ENCODE measurements around the gene FMNL3.
A peak's percentile ranks its signal among the peaks of the same experiment; 100 is the strongest.

The FMNL3 gene

DNA sequence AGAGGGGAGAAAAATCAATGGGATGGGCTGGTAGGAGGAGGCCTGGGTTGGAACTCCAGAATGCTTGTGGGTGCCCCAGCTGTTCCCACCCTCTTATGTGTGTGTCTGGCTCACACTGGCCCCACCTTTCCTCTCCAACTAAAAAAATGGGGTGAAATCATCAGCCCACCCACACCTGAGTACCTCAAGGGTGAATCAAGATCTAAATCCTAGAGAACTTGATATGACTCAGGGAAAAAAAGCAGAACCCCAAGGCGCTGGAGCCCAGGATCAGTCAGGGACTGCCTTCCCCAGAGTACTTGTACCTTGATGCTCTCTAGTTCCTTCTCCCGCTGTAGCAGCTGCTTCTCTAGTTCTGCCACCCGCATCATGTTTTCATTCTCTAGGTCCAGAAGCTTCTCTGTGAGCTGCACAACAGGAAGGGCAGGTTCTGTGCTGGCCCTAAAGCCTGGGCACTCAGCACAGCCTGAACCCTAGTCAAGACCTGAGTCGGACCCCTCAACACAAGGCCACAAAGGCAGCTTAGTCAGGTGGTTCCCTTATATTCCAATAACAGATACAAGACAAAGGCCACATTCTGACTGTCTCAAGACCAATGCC, 54.2 kb downstream of the FMNL3 start:
- DNase-seq (ENCODE audit: low read depth in 4 of 4, low spot score in 1 of 4): no peak

DNA sequence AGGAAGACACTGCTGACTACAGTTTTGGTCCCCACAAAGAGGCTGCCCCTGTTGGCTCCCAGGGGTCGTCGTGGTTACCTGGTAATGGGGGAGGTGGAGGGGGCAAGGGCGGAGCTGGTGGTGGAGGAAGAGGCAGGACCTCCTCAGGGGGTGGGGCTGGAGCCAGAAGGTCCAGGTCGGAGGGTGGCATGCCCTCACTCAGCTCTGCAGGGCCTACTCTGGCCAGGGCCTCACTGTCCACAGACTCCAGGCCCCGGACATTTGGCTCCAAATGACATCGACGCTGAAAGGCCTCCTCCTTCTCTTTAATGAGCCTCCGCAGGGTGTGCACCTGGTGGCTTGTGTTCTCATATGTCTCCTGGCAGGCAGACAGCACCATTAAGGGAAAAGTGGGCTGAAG, 55.4 kb downstream of the FMNL3 start:
- DNase-seq (ENCODE audit: low read depth in 4 of 4, low spot score in 1 of 4): no peak

DNA sequence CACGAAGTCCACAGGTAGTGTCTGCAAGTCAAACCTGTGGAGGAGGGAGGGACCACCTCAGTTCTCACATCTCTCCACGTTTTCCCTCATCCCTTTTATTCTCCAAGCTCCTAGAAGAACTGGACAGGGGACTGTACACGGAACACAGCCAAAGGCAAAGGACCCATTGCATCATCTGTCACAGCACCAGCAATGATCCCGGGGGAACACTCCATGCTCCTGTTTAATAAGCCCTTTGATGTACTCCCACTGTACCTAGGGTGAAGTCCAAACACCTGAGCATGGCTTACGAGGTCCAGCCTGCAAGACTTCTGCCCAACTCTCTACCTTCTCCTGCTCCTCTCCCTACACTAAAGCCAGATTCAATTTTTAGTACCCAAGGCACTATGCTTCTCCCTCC, 57.3 kb downstream of the FMNL3 start:
- no peak for DNase-seq (ENCODE audit: low read depth in 4 of 4, low spot score in 1 of 4)

DNA sequence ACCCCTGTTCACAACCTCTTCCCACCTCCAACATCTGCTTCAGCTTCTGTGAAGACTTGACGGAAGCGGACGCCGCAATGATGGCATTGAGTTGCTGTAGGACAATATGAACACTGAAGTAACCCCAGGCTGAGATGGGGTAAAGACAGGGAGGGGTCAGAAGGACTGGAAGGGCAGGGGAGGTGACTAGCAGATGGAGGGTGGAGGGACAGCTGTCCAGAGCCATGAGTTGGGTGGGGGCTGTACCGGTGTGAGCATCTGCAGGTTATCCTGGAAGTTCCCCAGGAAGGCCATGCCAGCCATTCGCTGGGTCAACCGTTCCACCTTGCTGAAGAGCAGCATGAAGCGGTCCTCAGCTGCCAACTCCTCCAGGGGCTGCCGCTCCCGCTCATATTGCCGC, 57.8 kb downstream of the FMNL3 start:
- no peak for DNase-seq (ENCODE audit: low read depth in 4 of 4, low spot score in 1 of 4)

DNA sequence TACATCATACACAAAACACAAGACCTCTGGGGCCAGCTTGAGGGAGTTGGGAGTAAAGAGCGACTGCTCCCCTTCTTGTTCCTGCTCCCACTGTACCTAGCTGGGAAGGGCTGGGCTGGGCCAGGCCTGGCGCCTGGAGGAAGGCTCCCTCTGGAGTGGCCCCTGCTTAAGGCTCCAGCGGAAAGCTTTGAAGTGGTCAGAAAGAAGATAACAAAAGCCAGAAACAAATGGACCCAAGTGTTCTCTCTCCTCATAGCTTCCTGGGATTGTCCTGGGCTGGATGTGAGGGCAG, 58.5 kb downstream of the FMNL3 start:
- DNase-seq (ENCODE audit: low read depth in 4 of 4, low spot score in 1 of 4): no peak

DNA sequence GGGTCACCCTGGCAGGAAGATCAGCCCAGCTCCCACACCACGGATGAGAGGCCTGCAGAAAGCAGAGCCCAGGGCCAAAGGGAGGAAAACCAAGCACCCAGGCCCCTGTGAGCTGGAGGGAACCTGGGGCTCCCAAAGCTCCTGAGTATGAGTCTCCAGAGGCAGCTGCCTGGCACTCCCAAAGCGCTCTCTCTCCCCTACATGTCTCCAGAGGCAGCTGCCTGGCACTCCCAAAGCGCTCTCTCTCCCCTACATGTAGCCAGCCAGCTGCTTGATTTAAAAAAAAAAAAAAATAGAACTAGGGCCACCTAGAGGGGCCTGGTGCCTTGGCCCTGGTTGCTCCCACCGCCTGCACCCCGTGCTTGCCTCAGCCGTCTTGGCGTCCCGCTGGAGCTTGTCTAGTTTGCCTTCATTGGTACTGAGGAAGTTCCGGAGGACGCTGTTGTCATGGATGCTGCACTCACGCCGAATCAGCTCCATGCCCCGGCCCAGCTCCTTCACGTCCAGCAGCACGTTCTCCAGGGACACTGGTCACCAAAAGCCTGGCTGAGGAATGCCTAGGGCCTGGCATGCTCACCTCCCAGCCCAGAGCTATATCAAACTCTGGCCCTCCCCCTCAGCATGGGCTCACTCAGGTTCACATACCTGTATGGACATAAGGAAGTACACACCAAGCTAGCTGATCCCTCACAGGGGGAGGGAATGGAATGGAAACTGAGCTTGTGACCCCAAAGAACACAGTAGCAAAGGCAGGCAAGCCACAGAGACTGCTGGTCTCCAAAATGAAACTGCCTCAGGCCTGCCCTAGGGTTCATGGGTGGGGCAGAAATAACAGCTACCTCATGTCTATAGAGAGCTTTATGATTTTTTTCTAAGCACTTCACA, 59.1 kb downstream of the FMNL3 start:
- DNase-seq (ENCODE audit: low read depth in 4 of 4, low spot score in 1 of 4): no peak

DNA sequence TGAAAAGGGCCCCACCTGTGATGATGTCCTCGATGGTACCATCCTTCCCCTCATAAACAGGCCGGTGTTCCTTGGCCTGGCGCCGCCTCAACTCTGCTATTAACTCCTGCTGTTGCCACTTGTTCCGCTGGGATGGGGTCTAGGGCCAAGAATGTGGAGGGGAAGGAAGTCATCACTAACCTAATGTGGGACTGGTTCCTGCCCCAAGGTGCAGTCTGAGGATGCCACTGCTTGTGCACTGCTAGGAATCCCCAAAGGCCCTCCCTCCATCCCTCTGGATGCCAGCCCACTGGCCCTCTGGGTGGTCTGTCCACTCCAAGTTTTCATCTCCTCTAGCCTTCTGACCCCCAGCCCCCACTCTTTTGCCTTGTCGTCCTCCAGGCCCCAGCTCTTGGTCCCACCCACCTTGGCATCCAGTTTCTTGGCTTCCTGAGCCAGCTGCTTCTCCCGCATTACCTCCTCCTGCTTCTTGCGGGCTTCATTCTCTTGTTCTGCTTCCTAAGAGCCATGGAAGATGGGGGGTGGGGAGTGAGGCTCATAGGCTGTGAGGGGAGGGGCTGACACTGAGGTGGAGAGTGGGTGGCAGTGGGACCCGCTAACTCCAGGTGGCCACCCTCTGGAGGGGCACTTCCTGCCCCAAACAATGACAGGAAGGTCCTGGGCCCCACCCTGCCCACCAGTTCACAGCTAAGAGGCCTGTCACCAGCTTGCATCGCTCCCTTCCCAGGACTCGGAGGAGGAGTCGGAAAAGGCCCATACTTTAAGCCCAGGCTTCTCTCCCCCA, 60.1 kb downstream of the FMNL3 start:
- DNase-seq (ENCODE audit: low read depth in 4 of 4, low spot score in 1 of 4): no peak

DNA sequence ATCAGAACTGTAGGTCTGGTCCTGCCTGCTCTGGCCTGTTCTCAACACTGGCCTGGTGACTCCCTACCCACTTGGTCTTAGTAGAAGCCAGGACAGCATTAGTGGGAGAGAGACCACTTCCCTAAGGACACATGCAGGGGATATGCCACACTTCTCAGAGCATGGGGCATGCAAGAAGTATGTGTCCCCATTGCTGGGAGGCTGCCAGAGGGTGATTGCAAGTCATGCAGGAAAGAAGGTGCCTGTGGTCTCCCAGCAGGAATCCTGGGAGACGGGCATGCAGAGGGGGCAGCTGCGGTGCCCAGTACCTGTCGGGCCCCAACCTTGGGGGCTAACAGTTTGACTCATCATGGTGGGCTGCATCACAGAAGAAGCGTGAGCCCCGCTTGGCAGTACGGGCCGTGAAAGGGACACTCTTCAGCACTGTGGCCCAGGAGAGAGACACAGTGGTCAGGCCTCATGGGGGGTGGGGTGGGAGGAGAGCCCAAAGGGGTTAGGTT, 60.8 kb downstream of the FMNL3 start:
- DNase-seq (ENCODE audit: low read depth in 4 of 4, low spot score in 1 of 4): no peak

DNA sequence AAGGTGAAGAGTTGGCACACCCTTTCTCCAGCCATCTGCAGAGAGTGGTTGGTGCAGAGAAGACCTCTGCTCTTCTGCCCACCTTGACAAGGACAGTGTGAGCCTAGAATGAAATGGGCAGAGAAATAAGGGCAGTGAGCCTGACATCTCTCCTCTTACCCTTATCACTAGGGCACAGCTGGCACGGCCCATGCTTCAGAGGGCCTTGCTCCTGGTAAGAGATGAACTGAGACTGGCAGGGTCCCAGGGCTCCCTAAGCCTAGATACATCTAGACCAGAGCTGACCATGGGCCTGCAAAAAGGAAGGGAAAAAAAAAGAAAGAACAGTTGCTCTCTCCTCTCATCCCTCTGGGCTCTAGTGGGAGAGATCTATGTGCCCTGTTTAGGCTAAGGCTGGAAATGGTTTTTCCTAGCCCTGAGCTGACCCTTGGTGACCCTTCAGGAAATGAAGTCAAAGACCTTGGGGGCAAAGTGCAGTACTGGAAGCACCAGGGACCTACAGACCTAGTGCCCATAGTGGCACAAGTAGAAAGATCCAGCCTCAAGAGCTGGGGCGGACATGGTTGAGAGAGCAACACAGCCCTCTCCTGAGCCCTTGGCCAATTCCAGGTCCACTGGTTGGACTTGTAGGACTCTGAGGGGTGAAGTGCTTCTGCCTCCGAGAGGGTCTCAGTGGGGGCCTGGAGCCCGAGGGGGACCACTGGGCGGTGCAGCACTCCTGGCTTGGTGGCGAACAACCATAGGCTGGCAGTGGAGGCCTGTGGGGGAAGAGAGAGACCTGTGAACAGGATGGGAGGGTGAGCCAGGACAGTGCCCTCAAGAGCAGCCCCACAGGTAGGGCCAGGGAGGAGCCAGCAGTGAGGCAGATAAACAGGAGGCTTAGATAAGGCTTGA, 61.8 kb downstream of the FMNL3 start:
- DNase-seq (ENCODE audit: low read depth in 4 of 4, low spot score in 1 of 4): no peak

DNA sequence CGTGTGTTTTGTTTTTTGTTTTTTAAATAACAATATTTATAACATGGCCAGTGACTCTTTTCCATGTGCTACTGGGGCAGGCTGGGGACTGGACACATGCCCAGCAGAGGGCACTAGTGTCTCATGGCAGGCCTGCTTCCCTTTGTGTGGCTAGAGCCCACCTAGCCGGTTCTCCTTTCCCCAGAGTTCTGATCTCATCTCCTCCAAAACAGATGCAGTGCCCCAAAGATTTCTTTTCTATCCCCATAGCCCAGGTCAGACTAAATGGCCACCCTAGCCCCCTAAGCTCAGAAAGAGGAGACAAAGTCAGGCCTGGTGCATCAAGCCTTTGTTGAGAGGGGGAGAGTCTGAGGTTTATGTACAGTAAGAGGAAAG, 62.6 kb downstream of the FMNL3 start:
- DNase-seq (ENCODE audit: low read depth in 4 of 4, low spot score in 1 of 4): peak; percentile 56 to 69 (median 65)

DNA sequence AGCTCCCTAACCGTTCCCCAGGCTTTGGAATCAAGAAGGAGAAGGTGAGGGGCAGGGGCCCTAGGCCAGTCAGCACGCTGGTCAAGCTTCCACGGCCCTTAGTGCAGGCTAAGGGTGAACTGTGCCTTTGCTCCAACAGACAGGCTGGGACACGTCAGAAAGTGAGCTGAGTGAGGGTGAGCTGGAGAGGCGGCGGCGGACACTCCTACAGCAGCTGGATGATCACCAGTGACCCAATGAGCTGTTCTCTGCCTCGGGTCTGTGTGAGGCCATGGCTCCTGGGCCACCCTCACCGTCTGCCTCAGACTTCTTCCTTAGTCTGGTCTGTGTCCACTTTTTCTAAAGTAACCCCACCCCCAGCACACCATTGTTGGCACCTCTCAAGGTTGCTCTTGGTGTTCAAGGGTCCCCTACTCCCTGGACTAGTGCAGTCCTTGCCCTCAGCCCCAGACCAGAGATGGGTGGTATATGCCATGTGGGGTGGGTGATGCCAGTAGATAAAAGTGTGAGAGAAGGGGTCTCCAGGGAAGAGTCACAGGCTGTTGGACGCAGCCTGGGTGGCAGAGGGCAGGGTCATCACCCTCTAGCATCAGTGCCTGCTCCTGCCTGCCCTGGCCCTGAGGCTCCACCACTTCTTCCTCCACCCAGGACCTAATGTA, 63.1 kb downstream of the FMNL3 start:
- DNase-seq (ENCODE audit: low read depth in 4 of 4, low spot score in 1 of 4): no peak

DNA sequence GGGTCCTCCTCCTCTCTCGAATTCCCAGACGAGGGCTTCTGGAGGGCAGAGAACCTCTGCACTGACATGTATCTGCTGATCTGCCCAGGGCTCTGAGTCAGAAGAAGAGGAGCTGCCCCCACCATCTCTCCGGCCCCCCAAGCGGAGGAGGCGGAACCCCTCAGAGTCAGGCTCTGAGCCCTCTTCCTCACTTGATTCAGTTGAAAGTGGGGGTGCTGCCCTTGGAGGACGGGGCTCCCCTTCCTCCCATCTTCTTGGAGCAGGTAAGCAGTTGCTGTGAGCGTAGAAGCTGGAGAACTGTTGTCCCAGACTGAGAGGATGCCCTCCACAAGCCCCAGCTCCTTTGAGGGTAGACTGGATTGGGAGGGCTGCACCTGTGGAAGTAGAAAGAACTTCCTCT, 64.1 kb downstream of the FMNL3 start:
- no peak for DNase-seq (ENCODE audit: low read depth in 4 of 4, low spot score in 1 of 4)

DNA sequence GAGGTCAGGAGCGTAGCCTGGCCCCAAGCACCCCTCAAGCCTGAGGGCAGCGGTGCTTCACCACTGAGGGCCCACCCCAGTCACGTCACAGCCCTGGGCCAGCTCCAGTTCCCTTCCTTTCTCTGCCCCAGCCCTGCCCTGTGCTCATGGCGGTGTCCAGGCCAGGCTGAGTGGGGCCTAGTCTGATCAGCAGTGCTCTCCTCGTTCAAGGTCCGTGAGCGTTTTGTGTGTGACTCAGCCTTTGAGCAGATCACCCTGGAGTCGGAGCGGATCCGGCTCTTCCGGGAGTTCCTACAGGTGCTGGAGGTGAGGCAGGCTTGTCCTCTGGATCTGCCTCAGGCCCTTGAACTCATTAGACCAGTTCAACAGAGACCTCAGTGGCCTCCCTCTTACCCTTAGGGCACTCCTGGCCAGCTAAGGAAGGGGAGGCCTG, 64.8 kb downstream of the FMNL3 start:
- DNase-seq (ENCODE audit: low read depth in 4 of 4, low spot score in 1 of 4): no peak

DNA sequence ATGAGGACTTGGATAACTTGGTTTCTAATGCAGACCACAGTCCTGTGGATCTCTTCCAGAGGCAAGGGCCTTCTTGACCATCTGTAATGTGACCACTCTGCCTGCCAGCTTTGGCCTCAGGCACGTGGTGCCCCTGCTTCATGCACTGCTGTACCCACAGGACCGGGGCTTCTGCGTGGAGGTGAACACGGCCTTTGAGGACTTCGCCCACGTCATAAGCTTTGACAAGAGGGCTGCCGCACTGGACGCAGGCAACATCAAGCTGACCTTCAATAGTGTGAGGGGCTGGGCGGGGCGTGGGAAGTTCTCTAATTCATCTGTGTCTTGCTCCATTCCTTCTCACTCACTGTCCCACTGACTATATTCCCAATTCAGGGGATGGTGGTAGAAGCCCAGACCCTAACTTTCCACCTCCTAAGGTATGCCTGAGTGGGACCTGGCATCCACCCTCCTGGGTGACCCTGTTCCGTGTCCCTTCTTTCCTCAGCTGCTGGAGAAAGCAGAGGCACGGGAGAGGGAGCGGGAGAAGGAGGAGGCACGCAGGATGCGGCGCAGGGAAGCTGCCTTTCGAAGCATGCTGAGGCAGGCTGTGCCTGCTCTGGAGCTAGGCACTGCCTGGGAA, 65.3 kb downstream of the FMNL3 start:
- DNase-seq (ENCODE audit: low read depth in 4 of 4, low spot score in 1 of 4): no peak

DNA sequence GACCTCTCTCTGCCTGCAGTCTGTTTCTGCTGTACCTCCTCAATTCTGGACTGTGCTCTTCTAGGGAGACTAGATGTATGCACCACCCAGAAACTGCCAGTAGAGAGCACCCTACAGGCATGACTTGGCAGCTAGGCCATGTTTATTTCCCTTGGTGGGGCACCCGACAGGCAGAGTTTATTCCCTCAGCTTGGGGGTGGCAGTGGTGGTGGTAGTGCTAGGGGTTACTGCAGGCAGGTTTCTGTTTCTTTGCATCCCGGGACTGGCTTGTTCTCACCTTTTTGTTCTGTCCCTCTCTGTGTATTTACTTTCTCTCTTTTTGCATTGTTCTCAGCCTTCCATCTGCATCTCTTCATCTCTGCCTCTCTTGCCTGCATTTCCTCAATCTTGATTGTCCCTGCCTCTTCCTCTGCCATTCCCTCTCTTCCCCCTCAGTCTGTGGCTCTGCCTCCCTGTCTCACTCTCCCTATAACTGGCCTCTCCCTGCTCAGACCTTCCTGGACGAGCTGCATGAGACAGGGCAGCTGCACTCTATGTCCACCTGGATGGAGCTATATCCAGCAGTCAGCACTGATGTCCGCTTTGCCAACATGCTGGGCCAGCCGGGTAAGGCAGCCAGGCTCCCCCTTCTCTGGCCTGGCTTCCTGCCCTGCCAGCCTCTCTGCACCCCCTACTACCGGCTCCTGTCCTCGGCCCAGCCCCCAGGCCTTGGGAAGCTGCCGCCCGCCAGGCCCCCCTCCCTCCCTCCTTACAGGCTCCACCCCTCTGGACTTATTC, 70.0 kb downstream of the FMNL3 start:
- DNase-seq (ENCODE audit: low read depth in 4 of 4, low spot score in 1 of 4): peak in 1 of 4 experiments; percentile 38

DNA sequence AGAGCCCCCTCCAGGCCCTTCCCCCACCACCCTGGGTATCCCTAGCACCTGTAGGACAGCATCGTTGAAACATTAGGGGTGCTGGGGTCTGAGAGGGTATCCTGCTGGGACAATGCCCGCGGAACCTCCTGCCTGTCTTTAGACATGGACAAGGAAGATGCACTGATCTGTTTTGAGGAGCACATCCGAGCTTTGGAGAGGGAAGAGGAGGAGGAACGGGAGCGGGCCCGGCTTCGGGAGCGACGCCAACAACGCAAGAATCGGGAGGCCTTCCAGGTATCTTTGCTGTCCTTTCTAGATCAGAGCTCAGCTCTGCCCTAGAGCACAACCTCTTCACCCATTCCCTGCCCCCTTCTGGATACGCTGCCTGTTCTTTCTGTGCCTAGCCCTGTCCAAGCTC, 70.6 kb downstream of the FMNL3 start:
- no peak for DNase-seq (ENCODE audit: low read depth in 4 of 4, low spot score in 1 of 4)

DNA sequence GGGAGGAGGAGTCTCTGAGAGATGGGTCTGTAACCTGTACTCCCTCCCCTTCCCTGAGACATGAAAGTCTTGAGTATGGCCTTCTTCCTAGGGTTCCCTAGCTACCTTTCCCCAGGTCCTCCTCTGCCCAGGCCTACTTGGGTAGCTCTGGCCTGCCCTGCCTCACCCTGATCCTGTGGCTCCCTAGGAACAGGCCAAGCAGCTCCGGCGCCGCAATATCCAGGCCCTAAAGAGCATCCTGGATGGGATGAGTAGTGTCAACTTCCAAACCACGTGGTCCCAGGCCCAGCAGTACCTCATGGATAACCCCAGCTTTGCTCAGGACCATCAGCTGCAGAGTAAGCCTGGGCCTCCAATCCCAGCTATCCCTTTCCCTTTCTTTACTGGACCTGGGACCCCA, 71.5 kb downstream of the FMNL3 start:
- no peak for DNase-seq (ENCODE audit: low read depth in 4 of 4, low spot score in 1 of 4)

DNA sequence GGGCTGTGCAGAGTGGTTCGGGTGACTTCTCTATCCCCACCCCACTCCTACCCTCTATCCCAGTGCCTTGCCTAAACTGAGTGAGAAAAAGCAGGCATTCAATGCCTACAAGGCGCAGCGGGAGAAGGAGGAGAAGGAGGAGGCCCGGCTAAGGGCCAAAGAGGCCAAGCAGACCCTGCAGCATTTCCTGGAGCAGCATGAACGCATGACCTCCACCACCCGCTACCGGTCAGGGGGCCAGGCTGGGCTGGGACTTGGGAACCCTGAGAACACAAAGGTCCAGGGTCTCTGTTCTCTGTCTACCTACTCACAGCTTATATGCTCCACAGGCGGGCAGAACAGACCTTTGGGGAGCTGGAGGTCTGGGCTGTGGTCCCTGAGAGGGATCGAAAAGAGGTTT, 72.2 kb downstream of the FMNL3 start:
- DNase-seq (ENCODE audit: low read depth in 4 of 4, low spot score in 1 of 4): no peak

DNA sequence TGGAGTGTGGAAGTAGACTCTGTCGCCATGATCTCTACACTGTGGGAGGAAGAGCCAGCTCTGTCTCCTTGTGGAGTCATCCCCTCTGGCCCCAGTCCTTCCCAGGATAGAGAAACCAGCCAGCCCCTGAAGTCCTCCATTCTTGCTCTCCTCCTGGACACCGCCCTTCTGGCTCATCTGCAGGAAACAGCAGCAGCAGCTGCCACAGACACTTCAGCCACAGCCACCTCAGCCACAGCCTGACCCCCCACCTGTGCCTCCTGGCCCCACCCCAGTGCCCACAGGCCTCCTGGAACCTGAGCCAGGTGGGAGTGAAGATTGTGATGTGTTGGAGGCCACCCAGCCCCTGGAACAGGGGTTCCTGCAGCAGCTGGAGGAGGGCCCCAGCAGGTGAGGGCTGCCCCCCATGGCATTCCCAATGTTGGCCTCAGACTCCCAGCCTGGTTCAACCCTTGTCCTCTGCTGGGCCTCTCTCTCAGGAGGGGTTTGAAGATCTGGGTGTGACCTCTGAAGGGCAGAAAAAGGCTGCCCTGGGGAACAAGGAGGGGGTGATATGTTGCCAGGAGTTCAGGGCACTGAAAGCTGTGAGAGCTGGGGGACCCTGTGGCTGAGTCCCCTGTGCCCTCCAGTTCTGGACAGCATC, 73.4 kb downstream of the FMNL3 start:
- DNase-seq (ENCODE audit: low read depth in 4 of 4, low spot score in 1 of 4): no peak

Data from stimulated activated CD4-positive, alpha-beta T cell treated with anti-CD3 and anti-CD28 coated beads, Interleukin-1b, Interleukin-23, amount 100 ng/mL, for 24 hours (primary cell).